Muscle of leg (tissue), 11 donors: Measurements from ENCODE around the gene LIX1. TPM values are rescaled to one million over a fixed set of nuclear protein-coding genes. Genes with fewer than 3 reads are reported as not detected.
"Not testable (repeated sequence)": the region's sequence is repeated elsewhere in the genome, so short reads cannot be mapped to it uniquely, and the experiment has no call there.

Experiments used
- DNase-seq: peaks from one replicate; pipeline ENCODE4 v3.0.0; 2013
- H3K27ac ChIP-seq: one replicate; pipeline ENCODE4 v1.5.1; 2013; ENCODE audit warnings: mild to moderate bottlenecking, low read length, control low read depth
- H3K27me3 ChIP-seq: one replicate; pipeline ENCODE4 v1.6.1; 2013; ENCODE audit warnings: low read length; ENCODE audit not compliant: control insufficient read depth, insufficient read depth
- H3K36me3 ChIP-seq: one replicate; pipeline ENCODE4 v1.6.1; 2013; ENCODE audit warnings: low read length; ENCODE audit not compliant: control insufficient read depth, insufficient read depth
- H3K4me1 ChIP-seq: one replicate; pipeline ENCODE4 v1.6.1; 2013; ENCODE audit warnings: low read length; ENCODE audit not compliant: control insufficient read depth, insufficient read depth
- H3K4me3 ChIP-seq: one replicate; pipeline ENCODE4 v1.5.1; 2013; ENCODE audit warnings: low read length, control low read depth
- H3K9me3 ChIP-seq: replicated peaks from 2 replicates; pipeline ENCODE4 v1.6.1; 2013; ENCODE audit warnings: low read depth, low read length; ENCODE audit not compliant: control insufficient read depth
- whole genome bisulfite sequencing: methylation state at CpG from one replicate; pipeline ENCODE4 v1.1.5; 2013; ENCODE audit warnings: missing lambda C conversion rate; ENCODE audit not compliant: insufficient coverage; 5-methylcytosine and 5-hydroxymethylcytosine counted together
- polyA plus RNA-seq, 8 donors: library from polyadenylated mRNA; unstranded; fragments of 120-200 nt; gene quantifications; one replicate each; pipeline versions ENCODE4 v1.2.1 to v1.2.3, GENCODE V29; 2013; ENCODE audit warnings: inconsistent platforms in 1 of 8, low replicate concordance in 1 of 8; ENCODE audit not compliant: insufficient read length in 8 of 8, insufficient read depth in 1 of 8
- total RNA-seq: library from RNA; stranded (reverse); fragments of 120-200 nt; gene quantifications from one replicate; pipeline ENCODE4 v1.2.4, GENCODE V29; 2013

Gene LIX1
- total and polyA plus RNA-seq, 9 donors = 5.1 to 9.5 (median 6.7) TPM

GRCh38 chr5:97149709-97150108, 7.3 kb upstream of the LIX1 start:
- WGBS = no CpG with 5 or more reads among the region's 2 CpGs
- H3K9me3 ChIP-seq = no peaks in the 10 kb centered on the region
- no peaks in the 10 kb centered on the region for H3K36me3 ChIP-seq
- H3K27me3 ChIP-seq = no peaks in the 10 kb centered on the region
- H3K4me3 ChIP-seq = no peak overlapping the region
- no peak overlapping the region for H3K27ac ChIP-seq
- no peaks in the 10 kb centered on the region for H3K4me1 ChIP-seq
- DNase-seq = no peak

- WGBS = 31% methylated on average over 3 of the region's 3 CpGs
- H3K27ac ChIP-seq = no peak overlapping the region
- no peaks in the 10 kb centered on the region for H3K9me3 ChIP-seq
- no peaks in the 10 kb centered on the region for H3K27me3 ChIP-seq
- peak; percentile 30 for DNase-seq
- no peak overlapping the region for H3K4me3 ChIP-seq
- H3K36me3 ChIP-seq = no peaks in the 10 kb centered on the region
- H3K4me1 ChIP-seq = no peaks in the 10 kb centered on the region
Observed at GRCh38 chr5:97148288-97148687, 5.9 kb upstream of the LIX1 start.

- Histone ChIP-seq H3K27ac (no peak overlapping the region), H3K27me3 (no peaks in the 10 kb centered on the region), H3K4me3 (no peak overlapping the region), H3K9me3 (no peaks in the 10 kb centered on the region), H3K4me1 (peaks cover 7% of the 10 kb centered on the region), H3K36me3 (no peaks in the 10 kb centered on the region)
- DNase-seq = no peak
- no CpG with 5 or more reads among the region's 2 CpGs for WGBS
Observed at GRCh38 chr5:97143704-97144103, 1.3 kb upstream of the LIX1 start.

GRCh38 chr5:97141539-97141938, 872 bp downstream of the LIX1 start:
- Histone ChIP-seq H3K4me1 (peaks cover 7% of the 10 kb centered on the region), H3K4me3 (peak overlapping the region; percentile 38), H3K36me3 (no peaks in the 10 kb centered on the region), H3K27me3 (no peaks in the 10 kb centered on the region), H3K9me3 (no peaks in the 10 kb centered on the region), H3K27ac (peak overlapping the region; percentile 33)
- no peak for DNase-seq
- WGBS = no CpG with 5 or more reads among the region's 2 CpGs

GRCh38 chr5:97141031-97141430, 1.4 kb downstream of the LIX1 start:
- H3K4me3 ChIP-seq = peak overlapping the region; percentile 38
- H3K4me1 ChIP-seq = peaks cover 10% of the 10 kb centered on the region
- no peaks in the 10 kb centered on the region for H3K36me3 ChIP-seq
- H3K27ac ChIP-seq = peak overlapping the region; percentile 33
- WGBS = no CpG with 5 or more reads among the region's 4 CpGs
- no peaks in the 10 kb centered on the region for H3K9me3 ChIP-seq
- no peaks in the 10 kb centered on the region for H3K27me3 ChIP-seq
- DNase-seq = no peak

GRCh38 chr5:97140250-97140649, 2.2 kb downstream of the LIX1 start:
- not testable (repeated sequence) for H3K27me3 ChIP-seq, H3K36me3 ChIP-seq, H3K27ac ChIP-seq, H3K9me3 ChIP-seq
- Histone ChIP-seq H3K4me3 (peak overlapping the region; percentile 9), H3K4me1 (peaks cover 12% of the 10 kb centered on the region)
- peak; percentile 41 for DNase-seq
- WGBS = no CpG with 5 or more reads among the region's 1 CpG

GRCh38 chr5:97136475-97136874, 5.9 kb downstream of the LIX1 start:
- Histone ChIP-seq H3K36me3 (no peaks in the 10 kb centered on the region), H3K9me3 (no peaks in the 10 kb centered on the region), H3K4me1 (peaks cover 13% of the 10 kb centered on the region), H3K27me3 (no peaks in the 10 kb centered on the region), H3K27ac (peak overlapping the region; percentile 79), H3K4me3 (no peak overlapping the region)
- DNase-seq = peak; percentile 77
- WGBS = no CpG with 5 or more reads among the region's 4 CpGs

- H3K4me3 ChIP-seq = no peak overlapping the region
- H3K27ac ChIP-seq = peak overlapping the region; percentile 79
- DNase-seq = no peak
- WGBS = 93% methylated on average over 2 of the region's 4 CpGs
- H3K9me3 ChIP-seq = no peaks in the 10 kb centered on the region
- peaks cover 13% of the 10 kb centered on the region for H3K4me1 ChIP-seq
- H3K36me3 ChIP-seq = no peaks in the 10 kb centered on the region
- no peaks in the 10 kb centered on the region for H3K27me3 ChIP-seq
Observed at GRCh38 chr5:97135868-97136267, 6.5 kb downstream of the LIX1 start.

- Histone ChIP-seq H3K27ac (no peak overlapping the region), H3K36me3 (no peaks in the 10 kb centered on the region), H3K4me3 (no peak overlapping the region), H3K9me3 (no peaks in the 10 kb centered on the region), H3K27me3 (no peaks in the 10 kb centered on the region), H3K4me1 (peaks cover 11% of the 10 kb centered on the region)
- whole genome bisulfite sequencing = 60% methylated on average over 2 of the region's 3 CpGs
- no peak for DNase-seq
Observed at GRCh38 chr5:97134634-97135033, 7.8 kb downstream of the LIX1 start.

GRCh38 chr5:97133101-97133500, 9.3 kb downstream of the LIX1 start:
- Histone ChIP-seq H3K27me3 (no peaks in the 10 kb centered on the region), H3K36me3 (no peaks in the 10 kb centered on the region), H3K9me3 (no peaks in the 10 kb centered on the region), H3K4me1 (peaks cover 9% of the 10 kb centered on the region), H3K27ac (no peak overlapping the region), H3K4me3 (no peak overlapping the region)
- no peak for DNase-seq

- no peak for DNase-seq
- WGBS = 40% methylated on average over 1 of the region's 5 CpGs
- Histone ChIP-seq H3K9me3 (no peaks in the 10 kb centered on the region), H3K4me3 (no peak overlapping the region), H3K36me3 (no peaks in the 10 kb centered on the region), H3K4me1 (peaks cover 9% of the 10 kb centered on the region), H3K27ac (no peak overlapping the region), H3K27me3 (no peaks in the 10 kb centered on the region)
Observed at GRCh38 chr5:97131921-97132320, 10.5 kb downstream of the LIX1 start.
